Psoas muscle (tissue), 8 donors: ENCODE data around the gene PRKCA. TPM values are rescaled to one million over a fixed set of nuclear protein-coding genes. Genes with fewer than 3 reads are reported as not detected.

Source experiments
- ATAC-seq, 4 donors: fragments of 200-7000 bp; cut with Tn5 transposase; one replicate each; pipeline ENCODE4 v1.9.1; 2020; ENCODE audit warnings: moderate library complexity in 3 of 4, mild to moderate bottlenecking in 2 of 4
- DNase-seq, 2 donors: peaks; one replicate each; pipeline ENCODE4 v3.0.0-alpha.2; 2020
- H3K27ac ChIP-seq: fragments of 200-600 bp; one replicate; pipeline ENCODE4 v1.8.0; 2022
- H3K27me3 ChIP-seq, 3 donors: fragments of 200-600 bp in 1 of 3; one replicate each; pipeline versions ENCODE4 v1.6.1 to v1.8.0; 2013 to 2022; ENCODE audit warnings: low read length in 2 of 3, mild to moderate bottlenecking in 2 of 3, moderate library complexity in 1 of 3; ENCODE audit not compliant: insufficient read depth in 3 of 3
- H3K36me3 ChIP-seq, 2 donors: fragments of 200-600 bp in 1 of 2; one replicate each; pipeline versions ENCODE4 v1.6.1 to v1.8.0; 2013 to 2022; ENCODE audit warnings: low read depth in 1 of 2, mild to moderate bottlenecking in 1 of 2, moderate library complexity in 1 of 2; ENCODE audit not compliant: insufficient read depth in 1 of 2
- H3K4me1 ChIP-seq: fragments of 200-600 bp; one replicate; pipeline ENCODE4 v1.8.0; 2022
- H3K4me3 ChIP-seq: fragments of 200-600 bp; one replicate; pipeline ENCODE4 v1.8.0; 2022; ENCODE audit warnings: mild to moderate bottlenecking
- H3K9me3 ChIP-seq: fragments of 200-600 bp; one replicate; pipeline ENCODE4 v1.8.0; 2022
- CTCF ChIP-seq: fragments of 200-600 bp; IDR thresholded peaks from one replicate; pipeline ENCODE4 v1.8.0; 2022; ENCODE audit warnings: antibody characterized with exemption
- WGBS, 3 donors: extraction: QIAGEN DNeasy Blood & Tissue Kit; methylation state at CpG; one replicate each; pipeline versions ENCODE4 v1.1.6 to v1.1.7; 2013; 5-methylcytosine and 5-hydroxymethylcytosine counted together
- intact Hi-C, 2 donors: fragments of 100-400 bp; cut with DNase I; formaldehyde crosslinking; loops; one replicate each; pipeline versions ENCODE4 v1.11.0 to v1.14.2; 2022
- polyA plus RNA-seq, 3 donors: library from polyadenylated mRNA; stranded (reverse); fragments of 200-250 nt; gene quantifications; one replicate each; pipeline ENCODE4 v1.2.3, GENCODE V29; 2013
- total RNA-seq, 4 donors: library from RNA; stranded (reverse); fragmentation: NEBNext Ultra II Directional in 2 of 4; extraction: Animal tissue kit (Norgen Biotek cat#: 25700) in 2 of 4; gene quantifications; one replicate each; pipeline versions ENCODE4 v1.2.1 to v1.2.4, GENCODE V29; 2021 to 2023
- donor health status: healthy with polysubstance abuse.
- donor health status: DM: no; HTN: no; CAD: no; lungs with moderate emphysema.
- donor health status: Bipolar disorder and iron deficiency.
- donor health status: healthy.
- donor health status: DM: yes; HTN: yes; CAD: no.
- donor health status: DM: no; HTN: no; CAD: no.
- donor health status: DM: no; HTN: no; CAD: no.
- donor health status: DM: yes; HTN: yes; CAD: no.

The PRKCA gene
- total and polyA plus RNA-seq, 7 donors: 0.35 to 15.5 (median 8.2) TPM

GRCh38 chr17:66691644-66692420 is 389.4 kb downstream of the PRKCA start:
- Histone ChIP-seq H3K36me3 (peaks cover 0 to 33% of the 10 kb centered on the region in 2 donors), H3K4me3 (no peak overlapping the region), H3K4me1 (no peaks in the 10 kb centered on the region), H3K27ac (no peak overlapping the region), H3K27me3 (no peaks in the 10 kb centered on the region), H3K9me3 (no peaks in the 10 kb centered on the region)
- 47 to 51% (median 49%) methylated on average over 12 of the region's 12 CpGs for WGBS, 3 donors
- ATAC-seq (no peak), DNase-seq (no peak)
- no peak for TF ChIP-seq CTCF
- intact Hi-C loops: no loop called here

- no peak for DNase-seq
- Histone ChIP-seq H3K4me3 (no peak overlapping the region), H3K27ac (no peak overlapping the region), H3K9me3 (no peaks in the 10 kb centered on the region), H3K4me1 (no peaks in the 10 kb centered on the region), H3K36me3 (peaks cover 0 to 34% of the 10 kb centered on the region in 2 donors), H3K27me3 (no peaks in the 10 kb centered on the region)
- TF ChIP-seq CTCF: no peak
- WGBS, 3 donors: 67 to 88% (median 69%) methylated on average over 3 of the region's 3 CpGs
- ATAC-seq: no peak
- intact Hi-C loops: no loop called here
Observed at GRCh38 chr17:66692421-66692690, 389.9 kb downstream of the PRKCA start.

GRCh38 chr17:66695098-66695497 is 392.7 kb downstream of the PRKCA start:
- H3K27me3 ChIP-seq: no peaks in the 10 kb centered on the region
- intact Hi-C loops: no loop called here
- ATAC-seq (no peak), DNase-seq (no peak)
- no peak for TF ChIP-seq CTCF
- H3K36me3 ChIP-seq: peaks cover 0 to 21% of the 10 kb centered on the region in 2 donors
- H3K27ac ChIP-seq: no peak overlapping the region
- 91 to 95% (median 92%) methylated on average over 5 of the region's 5 CpGs for WGBS, 3 donors
- no peak overlapping the region for H3K4me3 ChIP-seq
- H3K9me3 ChIP-seq: peaks cover 9% of the 10 kb centered on the region
- H3K4me1 ChIP-seq: no peaks in the 10 kb centered on the region

- Histone ChIP-seq H3K27ac (no peak overlapping the region), H3K36me3 (peaks cover 0 to 13% of the 10 kb centered on the region in 2 donors), H3K9me3 (peaks cover 9% of the 10 kb centered on the region), H3K4me1 (no peaks in the 10 kb centered on the region), H3K4me3 (no peak overlapping the region), H3K27me3 (no peaks in the 10 kb centered on the region)
- no peak for TF ChIP-seq CTCF
- DNase-seq (no peak), ATAC-seq (no peak)
- intact Hi-C loops: no loop called here
Observed at GRCh38 chr17:66698270-66698669, 395.9 kb downstream of the PRKCA start.

- Histone ChIP-seq H3K4me1 (no peaks in the 10 kb centered on the region), H3K36me3 (peaks cover 0 to 10% of the 10 kb centered on the region in 2 donors), H3K4me3 (no peak overlapping the region), H3K9me3 (peaks cover 9% of the 10 kb centered on the region), H3K27ac (no peak overlapping the region), H3K27me3 (no peaks in the 10 kb centered on the region)
- DNase-seq (no peak), ATAC-seq (no peak)
- no peak for TF ChIP-seq CTCF
- intact Hi-C loops: no loop called here
Observed at GRCh38 chr17:66701462-66701861, 399.0 kb downstream of the PRKCA start.
